Naive thymus-derived CD4-positive, alpha-beta T cell (primary cell): ENCODE results near the gene YBX2. TPM values are rescaled to one million over a fixed set of nuclear protein-coding genes. Genes with fewer than 3 reads are reported as not detected.

Experiments
- ATAC-seq: fragments of 150-1000 bp; cut with Tn5 transposase; 2 replicates; pipeline ENCODE4 v1.10.0; 2021; ENCODE audit warnings: mild to moderate bottlenecking, moderate library complexity
- CTCF ChIA-PET: fragments of 350-600 bp; sonication (Branson Sonifier 250); formaldehyde crosslinking; loops from one replicate; lab custom pipeline; 2021; ENCODE audit warnings: antibody characterized with exemption; lab: Charles Lee
- POLR2A ChIA-PET: fragments of 350-600 bp; sonication (Branson Sonifier 250); formaldehyde crosslinking; loops from one replicate; lab custom pipeline; 2021; ENCODE audit warnings: antibody characterized with exemption, inconsistent platforms; lab: Charles Lee
- DNase-seq, 9 donors: peaks; one replicate each; pipeline versions ENCODE4 v3.0.0 to v3.0.0-alpha.2; 2020 to 2022; ENCODE audit warnings: mixed read lengths in 1 of 9
- H3K27ac ChIP-seq: one replicate; pipeline ENCODE4 v1.7.0; 2013; ENCODE audit warnings: mild to moderate bottlenecking, low read depth, low read length, moderate library complexity
- H3K27me3 ChIP-seq, 2 donors: one replicate each; pipeline ENCODE4 v1.7.0; 2013; ENCODE audit warnings: low read length in 2 of 2, mild to moderate bottlenecking in 2 of 2, moderate library complexity in 2 of 2; ENCODE audit not compliant: control insufficient read depth in 2 of 2, insufficient read depth in 2 of 2
- H3K36me3 ChIP-seq, 3 experiments: 1 replicate in 2 of 3; 2 replicates in 1 of 3; pipeline ENCODE4 v1.7.0; 2013; ENCODE audit warnings: low read length in 3 of 3, mild to moderate bottlenecking in 3 of 3, moderate library complexity in 1 of 3; ENCODE audit not compliant: insufficient read depth in 3 of 3, control insufficient read depth in 2 of 3
- H3K4me1 ChIP-seq, 2 donors: one replicate each; pipeline ENCODE4 v1.7.0; 2013; ENCODE audit warnings: low read length in 2 of 2, mild to moderate bottlenecking in 2 of 2, moderate library complexity in 1 of 2; ENCODE audit not compliant: control insufficient read depth in 2 of 2, insufficient read depth in 2 of 2
- H3K4me3 ChIP-seq: 2 replicates; pipeline ENCODE4 v1.7.0; 2013; ENCODE audit warnings: mild to moderate bottlenecking, low read length
- H3K9me3 ChIP-seq, 3 experiments: 1 replicate in 2 of 3; 2 replicates in 1 of 3; pipeline ENCODE4 v1.7.0; 2013; ENCODE audit warnings: low read length in 3 of 3; ENCODE audit not compliant: control insufficient read depth in 2 of 3
- H3K27ac Mint-ChIP-seq, 9 donors: one replicate each; pipeline ENCODE4 v1.8.0; 2020 to 2022; ENCODE audit warnings: mixed read lengths in 9 of 9, mild to moderate bottlenecking in 8 of 9, moderate library complexity in 5 of 9, inconsistent platforms in 2 of 9
- H3K27me3 Mint-ChIP-seq, 5 donors: one replicate each; pipeline ENCODE4 v1.8.0; 2021 to 2022; ENCODE audit warnings: mixed read lengths in 5 of 5, mild to moderate bottlenecking in 1 of 5
- H3K36me3 Mint-ChIP-seq, 5 donors: one replicate each; pipeline ENCODE4 v1.8.0; 2020 to 2022; ENCODE audit warnings: mixed read lengths in 5 of 5, mild to moderate bottlenecking in 3 of 5, inconsistent platforms in 1 of 5
- H3K4me1 Mint-ChIP-seq, 7 donors: one replicate each; pipeline ENCODE4 v1.8.0; 2020 to 2022; ENCODE audit warnings: mixed read lengths in 7 of 7, mild to moderate bottlenecking in 3 of 7, inconsistent platforms in 1 of 7
- H3K4me3 Mint-ChIP-seq, 10 donors: one replicate each; pipeline ENCODE4 v1.8.0; 2020 to 2022; ENCODE audit warnings: mild to moderate bottlenecking in 10 of 10, mixed read lengths in 10 of 10, moderate library complexity in 6 of 10, inconsistent platforms in 2 of 10
- H3K9me3 Mint-ChIP-seq, 11 donors: one replicate each; pipeline ENCODE4 v1.8.0; 2020 to 2022; ENCODE audit warnings: mixed read lengths in 11 of 11, mild to moderate bottlenecking in 4 of 11, inconsistent platforms in 1 of 11, moderate library complexity in 1 of 11
- intact Hi-C, 2 donors: fragments of 100-400 bp; cut with micrococcal nuclease; formaldehyde crosslinking; loops; one replicate each; pipeline ENCODE4 v1.15.1; 2023
- polyA plus RNA-seq, 2 donors: library from polyadenylated mRNA; unstranded; fragments of 300-500 nt; fragmentation: Illumina TruSeq; gene quantifications; one replicate each; pipeline ENCODE4 v1.2.3, GENCODE V29; 2021
- total RNA-seq, 6 experiments: library from RNA in 5 of 6; stranded (reverse) in 5 of 6; gene quantifications; 1 replicate in 5 of 6; 2 replicates in 1 of 6; pipeline ENCODE4 v1.2.3 and lab custom pipeline; 2021 to 2026

The YBX2 gene
- total and polyA plus RNA-seq, 7 experiments from 2014 or later = 0.27 to 0.64 (median 0.40) TPM; not detected in 4

GRCh38 chr17:7295230-7296180 is 1.1 kb upstream of the YBX2 start:
- H3K4me3 ChIP-seq = peak overlapping the region; percentile 37
- Mint-ChIP-seq H3K9me3 (no peaks in the 10 kb centered on the region), H3K27me3 (peaks cover 4 to 55% (median 18%) of the 10 kb centered on the region in 5 donors), H3K4me1 (peaks cover 6 to 30% (median 25%) of the 10 kb centered on the region in 7 donors), H3K36me3 (no peaks in the 10 kb centered on the region), H3K4me3 (peak overlapping the region; percentile 74 to 91 (median 84)), H3K27ac (peak overlapping the region in 6 of 9 donors; percentile 32 to 85 (median 50))
- intact Hi-C loops = loop anchor here (1.0 kb wide), 5 partner anchors 12 to 250 kb away; partner anchors contain the start of genes EIF5A (in 1 of the 2) and ELP5 (in 1 of the 2)
- ATAC-seq (no peak), DNase-seq (no peak)
- no peaks in the 10 kb centered on the region for H3K9me3 ChIP-seq
- H3K36me3 ChIP-seq = no peaks in the 10 kb centered on the region
- peaks cover 12 to 26% of the 10 kb centered on the region in 2 donors for H3K4me1 ChIP-seq
- no peaks in the 10 kb centered on the region for H3K27me3 ChIP-seq
- ChIA-PET CTCF (interaction anchor here (0.6 to 2.2 kb wide), 15 partner anchors 10 to 597 kb away, joined by 3 to 33 read pairs (median 4); partner anchors contain the start of genes ACADVL, DLG4, DVL2 and NEURL4), POLR2A (interaction anchor here (0.6 to 2.1 kb wide), 10 partner anchors 11 to 92 kb away, joined by 3 to 13 read pairs (median 4); partner anchors contain the start of genes CLDN7, NEURL4 and SLC2A4)
- no peak overlapping the region for H3K27ac ChIP-seq

GRCh38 chr17:7293816-7294613 is 424 bp downstream of the YBX2 start:
- H3K27ac Mint-ChIP-seq = peak overlapping the region in 4 of 9 donors; percentile 8 to 65 (median 44)
- ATAC-seq = no peak
- H3K9me3 Mint-ChIP-seq = no peaks in the 10 kb centered on the region
- H3K27me3 Mint-ChIP-seq = peaks cover 4 to 50% (median 18%) of the 10 kb centered on the region in 5 donors
- Histone ChIP-seq H3K36me3 (no peaks in the 10 kb centered on the region), H3K4me3 (no peak overlapping the region), H3K4me1 (peaks cover 12 to 26% of the 10 kb centered on the region in 2 donors), H3K27ac (no peak overlapping the region), H3K9me3 (no peaks in the 10 kb centered on the region), H3K27me3 (no peaks in the 10 kb centered on the region)
- H3K4me1 Mint-ChIP-seq = peaks cover 6 to 30% (median 25%) of the 10 kb centered on the region in 7 donors
- DNase-seq = peak in 1 of 9 donors; percentile 38
- ChIA-PET CTCF (interaction anchor here (0.6 kb wide), 1 partner anchor 757 kb away, joined by 3 read pairs; no protein-coding TSS in a partner anchor), POLR2A (interaction anchor here (2.1 kb wide), 1 partner anchor 16 kb away, joined by 17 read pairs; no protein-coding TSS in a partner anchor)
- H3K36me3 Mint-ChIP-seq = no peaks in the 10 kb centered on the region
- intact Hi-C loops = no loop called here
- H3K4me3 Mint-ChIP-seq = peak overlapping the region; percentile 36 to 89 (median 68)

- no peaks in the 10 kb centered on the region for H3K9me3 Mint-ChIP-seq
- no peaks in the 10 kb centered on the region for H3K9me3 ChIP-seq
- no peaks in the 10 kb centered on the region for H3K27me3 ChIP-seq
- peak overlapping the region in 1 of 9 donors; percentile 43 for H3K27ac Mint-ChIP-seq
- H3K27me3 Mint-ChIP-seq = peaks cover 4 to 55% (median 18%) of the 10 kb centered on the region in 5 donors
- DNase-seq (no peak), ATAC-seq (no peak)
- intact Hi-C loops = no loop called here
- no peaks in the 10 kb centered on the region for H3K36me3 Mint-ChIP-seq
- peaks cover 12 to 26% of the 10 kb centered on the region in 2 donors for H3K4me1 ChIP-seq
- POLR2A ChIA-PET = interaction anchor here (0.8 to 2.6 kb wide), 3 partner anchors 11 to 17 kb away, joined by 3 to 17 read pairs (median 12); partner anchors contain the start of gene SLC2A4
- H3K4me1 Mint-ChIP-seq = peaks cover 6 to 30% (median 25%) of the 10 kb centered on the region in 7 donors
- CTCF ChIA-PET = interaction anchor here (0.6 kb wide), 1 partner anchor 369 kb away, joined by 3 read pairs; no protein-coding TSS in a partner anchor
- H3K4me3 ChIP-seq = no peak overlapping the region
- H3K4me3 Mint-ChIP-seq = peak overlapping the region in 9 of 10 donors; percentile 16 to 89 (median 62)
- no peak overlapping the region for H3K27ac ChIP-seq
- H3K36me3 ChIP-seq = no peaks in the 10 kb centered on the region
Observed at GRCh38 chr17:7293159-7293558, 1.3 kb downstream of the YBX2 start.

GRCh38 chr17:7292729-7293128 is 1.7 kb downstream of the YBX2 start:
- ChIA-PET CTCF (no interaction called here), POLR2A (interaction anchor here (0.8 to 2.6 kb wide), 3 partner anchors 10 to 17 kb away, joined by 3 to 17 read pairs (median 12); partner anchors contain the start of gene SLC2A4)
- Mint-ChIP-seq H3K9me3 (no peaks in the 10 kb centered on the region), H3K4me1 (peaks cover 6 to 30% (median 25%) of the 10 kb centered on the region in 7 donors), H3K27me3 (peaks cover 4 to 59% (median 21%) of the 10 kb centered on the region in 5 donors), H3K4me3 (peak overlapping the region in 5 of 10 donors; percentile 16 to 62 (median 56)), H3K27ac (peak overlapping the region in 1 of 9 donors; percentile 43), H3K36me3 (no peaks in the 10 kb centered on the region)
- H3K4me3 ChIP-seq = no peak overlapping the region
- DNase-seq (no peak), ATAC-seq (no peak)
- H3K36me3 ChIP-seq = no peaks in the 10 kb centered on the region
- H3K27ac ChIP-seq = no peak overlapping the region
- no peaks in the 10 kb centered on the region for H3K9me3 ChIP-seq
- H3K4me1 ChIP-seq = peaks cover 12 to 26% of the 10 kb centered on the region in 2 donors
- H3K27me3 ChIP-seq = no peaks in the 10 kb centered on the region
- intact Hi-C loops = no loop called here

GRCh38 chr17:7292194-7292593 is 2.2 kb downstream of the YBX2 start:
- Mint-ChIP-seq H3K9me3 (no peaks in the 10 kb centered on the region), H3K27ac (no peak overlapping the region), H3K4me1 (peaks cover 6 to 30% (median 25%) of the 10 kb centered on the region in 7 donors), H3K27me3 (peaks cover 4 to 64% (median 22%) of the 10 kb centered on the region in 5 donors), H3K36me3 (no peaks in the 10 kb centered on the region), H3K4me3 (no peak overlapping the region)
- H3K4me1 ChIP-seq = peaks cover 12 to 26% of the 10 kb centered on the region in 2 donors
- no peak overlapping the region for H3K4me3 ChIP-seq
- H3K9me3 ChIP-seq = no peaks in the 10 kb centered on the region
- ChIA-PET POLR2A (interaction anchor here (2.1 to 2.6 kb wide), 2 partner anchors 10 to 18 kb away, joined by 12 to 17 read pairs; partner anchors contain the start of gene SLC2A4), CTCF (interaction anchor here (0.7 kb wide), 1 partner anchor 8 kb away, joined by 3 read pairs; no protein-coding TSS in a partner anchor)
- intact Hi-C loops = no loop called here
- no peak for ATAC-seq
- no peaks in the 10 kb centered on the region for H3K36me3 ChIP-seq
- no peak overlapping the region for H3K27ac ChIP-seq
- no peaks in the 10 kb centered on the region for H3K27me3 ChIP-seq
- no peak for DNase-seq
